K562 (cell line): ENCODE results near the gene RALB. TPM values are rescaled to one million over a fixed set of nuclear protein-coding genes. Genes with fewer than 3 reads are reported as not detected.

Source experiments
- BDP1 ChIP-seq: IDR thresholded peaks from 3 replicates; pipeline ENCODE4 v1.6.1; 2011; ENCODE audit not compliant: insufficient read length, insufficient read depth
- FOXJ3 ChIP-seq: sonication (generic); formaldehyde crosslinking; IDR thresholded peaks from 2 replicates; pipeline ENCODE4 v1.4.0; 2020; ENCODE audit warnings: mild to moderate bottlenecking, missing genetic modification reagents
- HMGN3 ChIP-seq: IDR thresholded peaks from 2 replicates; pipeline ENCODE4 v1.6.1; 2011; ENCODE audit warnings: borderline replicate concordance, low read depth, mild to moderate bottlenecking, mixed read lengths, low read length; ENCODE audit not compliant: insufficient read length; ENCODE audit errors: extremely low read depth
- HMGXB4 ChIP-seq: sonication (generic); formaldehyde crosslinking; IDR thresholded peaks from 2 replicates; pipeline ENCODE4 v1.8.1; 2023; ENCODE audit warnings: mild to moderate bottlenecking, missing genetic modification reagents
- NCOA1 ChIP-seq: fragments of 450-650 bp; IDR thresholded peaks from 2 replicates; pipeline ENCODE4 v1.6.1; 2016; ENCODE audit warnings: low read depth
- NUFIP1 ChIP-seq: fragments of 450-650 bp; IDR thresholded peaks from 2 replicates; pipeline ENCODE4 v1.6.1; 2018; ENCODE audit not compliant: partially characterized antibody
- SMAD4 ChIP-seq: fragments of 250-450 bp; sonication (Bioruptor Pico); conservative IDR thresholded peaks from 2 replicates; pipeline ENCODE4 v1.8.0; 2021; ENCODE audit warnings: inconsistent platforms, mild to moderate bottlenecking, moderate library complexity
- SMARCE1 ChIP-seq: fragments of 450-650 bp; IDR thresholded peaks from 2 replicates; pipeline ENCODE4 v1.7.1; 2016; ENCODE audit warnings: mild to moderate bottlenecking
- TCF7 ChIP-seq: sonication (generic); IDR thresholded peaks from 2 replicates; pipeline ENCODE4 v1.6.1; 2016; ENCODE audit warnings: antibody characterized with exemption, borderline replicate concordance
- XRCC5 ChIP-seq: fragments of 200-400 bp; formaldehyde crosslinking; IDR thresholded peaks from 2 replicates; pipeline ENCODE4 v1.6.1; 2017; ENCODE audit warnings: low read depth, mild to moderate bottlenecking, low read length
- ZNF165 ChIP-seq: fragments of 250-450 bp; sonication (Bioruptor Pico); IDR thresholded peaks from 2 replicates; pipeline ENCODE4 v1.4.0; 2020; ENCODE audit warnings: borderline replicate concordance
- ZNF785 ChIP-seq: fragments of 250-450 bp; sonication (Bioruptor Pico); IDR thresholded peaks from 2 replicates; pipeline ENCODE4 v1.4.0; 2020; ENCODE audit warnings: mild to moderate bottlenecking
- polyA plus RNA-seq, 8 experiments: library from polyadenylated mRNA; depleted of rRNA in 4 of 8; stranded (reverse) in 5 of 8; unstranded in 3 of 8; fragments of >200 nt; fragmentation: Nextera tagmentation in 2 of 8; fragmentation: Illumina TruSeq in 1 of 8; extraction: Ambion mirVana in 2 of 8; extraction: Trizol in 1 of 8; gene quantifications; 2 replicates each; pipeline versions ENCODE4 v1.2.1 to v1.2.3, GENCODE V29; 2011 to 2014; ENCODE audit warnings: inconsistent platforms in 1 of 8, missing spikeins in 1 of 8
- total RNA-seq, 7 experiments: library from RNA; depleted of rRNA in 6 of 7; stranded (reverse); fragments of >200 nt in 6 of 7; fragmentation: Illumina TruSeq in 2 of 7; extraction: Trizol in 2 of 7; gene quantifications; 2 replicates each; pipeline versions ENCODE4 v1.2.1 to v1.2.3, GENCODE V29; 2011 to 2021; ENCODE audit warnings: low replicate concordance in 1 of 7
- TF ChIP-seq, protein P1 (sequence below): fragments of 450-650 bp; IDR thresholded peaks from 2 replicates; pipeline ENCODE4 v1.6.1; 2016; ENCODE audit warnings: missing biosample characterization, missing genetic modification characterization
- TF ChIP-seq, protein P2 (sequence below): fragments of 450-650 bp; IDR thresholded peaks from 2 replicates; pipeline ENCODE4 v1.6.1; 2016; ENCODE audit warnings: mild to moderate bottlenecking, moderate library complexity

RALB gene
- total and polyA plus RNA-seq, 9 of the 15 experiments (the other 6 are each of a cell fraction or from before 2014, with no cell fraction given), result 14.8 to 65.6 (median 38.4) TPM

DNA sequence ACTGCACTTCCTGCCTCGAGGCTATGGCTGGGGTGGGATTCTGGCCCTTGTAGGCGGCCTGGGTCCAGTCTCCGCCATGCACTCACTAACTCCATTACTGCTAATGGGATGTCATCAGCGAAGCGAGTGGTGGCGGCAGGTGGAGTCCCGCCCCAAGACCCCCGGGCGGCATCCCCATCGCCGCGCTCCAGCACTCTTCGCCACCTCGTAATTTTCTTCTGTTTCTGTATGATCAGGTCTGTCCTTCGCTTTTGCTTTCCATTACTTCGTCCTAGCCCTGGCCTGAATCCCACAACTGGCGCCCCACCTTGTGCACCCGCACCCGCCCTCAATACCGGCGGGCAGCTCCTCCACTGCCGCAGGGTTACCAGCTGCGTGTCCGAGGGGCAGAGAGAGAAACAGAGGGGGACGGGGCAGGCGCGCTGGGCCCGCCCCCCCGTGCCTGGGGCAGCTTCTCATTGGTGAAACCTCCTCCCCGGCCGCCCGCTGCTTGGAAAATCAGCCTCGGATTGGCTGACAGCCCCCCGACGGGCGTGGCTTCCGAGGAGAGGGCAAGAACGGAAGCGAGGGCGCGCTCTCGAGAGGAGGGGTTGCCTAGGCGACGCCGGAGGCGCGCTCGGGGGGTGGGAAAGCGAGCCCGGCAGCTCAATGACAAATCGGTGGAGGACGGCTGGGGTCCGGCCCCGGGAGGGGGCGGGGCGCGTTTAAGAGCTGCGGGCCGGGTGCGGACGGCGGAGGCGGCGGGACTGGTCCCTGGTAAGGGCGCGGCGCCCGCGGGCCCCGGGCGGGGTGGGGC lies at the start of gene RALB (continued):
- TF ChIP-seq NCOA1 (no peak), HMGXB4 (CRISPR knock-in tag) (no peak), FOXJ3 (CRISPR knock-in tag) (no peak), ZNF165 (peak; percentile 78; the same call in 1 of the 2 replicates), BDP1 (no peak), TCF7 (no peak), SMARCE1 (no peak), SMAD4 (no peak; the same call in 1 of the 2 replicates), XRCC5 (peak; percentile 22; the same call in 1 of the 2 replicates), HMGN3 (peak; percentile 77), NUFIP1 (no peak), ZNF785 (CRISPR knock-in tag) (no peak)
- TF ChIP-seq, protein P1, sequence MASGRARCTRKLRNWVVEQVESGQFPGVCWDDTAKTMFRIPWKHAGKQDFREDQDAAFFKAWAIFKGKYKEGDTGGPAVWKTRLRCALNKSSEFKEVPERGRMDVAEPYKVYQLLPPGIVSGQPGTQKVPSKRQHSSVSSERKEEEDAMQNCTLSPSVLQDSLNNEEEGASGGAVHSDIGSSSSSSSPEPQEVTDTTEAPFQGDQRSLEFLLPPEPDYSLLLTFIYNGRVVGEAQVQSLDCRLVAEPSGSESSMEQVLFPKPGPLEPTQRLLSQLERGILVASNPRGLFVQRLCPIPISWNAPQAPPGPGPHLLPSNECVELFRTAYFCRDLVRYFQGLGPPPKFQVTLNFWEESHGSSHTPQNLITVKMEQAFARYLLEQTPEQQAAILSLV (tag), result no peak
- TF ChIP-seq, protein P2, sequence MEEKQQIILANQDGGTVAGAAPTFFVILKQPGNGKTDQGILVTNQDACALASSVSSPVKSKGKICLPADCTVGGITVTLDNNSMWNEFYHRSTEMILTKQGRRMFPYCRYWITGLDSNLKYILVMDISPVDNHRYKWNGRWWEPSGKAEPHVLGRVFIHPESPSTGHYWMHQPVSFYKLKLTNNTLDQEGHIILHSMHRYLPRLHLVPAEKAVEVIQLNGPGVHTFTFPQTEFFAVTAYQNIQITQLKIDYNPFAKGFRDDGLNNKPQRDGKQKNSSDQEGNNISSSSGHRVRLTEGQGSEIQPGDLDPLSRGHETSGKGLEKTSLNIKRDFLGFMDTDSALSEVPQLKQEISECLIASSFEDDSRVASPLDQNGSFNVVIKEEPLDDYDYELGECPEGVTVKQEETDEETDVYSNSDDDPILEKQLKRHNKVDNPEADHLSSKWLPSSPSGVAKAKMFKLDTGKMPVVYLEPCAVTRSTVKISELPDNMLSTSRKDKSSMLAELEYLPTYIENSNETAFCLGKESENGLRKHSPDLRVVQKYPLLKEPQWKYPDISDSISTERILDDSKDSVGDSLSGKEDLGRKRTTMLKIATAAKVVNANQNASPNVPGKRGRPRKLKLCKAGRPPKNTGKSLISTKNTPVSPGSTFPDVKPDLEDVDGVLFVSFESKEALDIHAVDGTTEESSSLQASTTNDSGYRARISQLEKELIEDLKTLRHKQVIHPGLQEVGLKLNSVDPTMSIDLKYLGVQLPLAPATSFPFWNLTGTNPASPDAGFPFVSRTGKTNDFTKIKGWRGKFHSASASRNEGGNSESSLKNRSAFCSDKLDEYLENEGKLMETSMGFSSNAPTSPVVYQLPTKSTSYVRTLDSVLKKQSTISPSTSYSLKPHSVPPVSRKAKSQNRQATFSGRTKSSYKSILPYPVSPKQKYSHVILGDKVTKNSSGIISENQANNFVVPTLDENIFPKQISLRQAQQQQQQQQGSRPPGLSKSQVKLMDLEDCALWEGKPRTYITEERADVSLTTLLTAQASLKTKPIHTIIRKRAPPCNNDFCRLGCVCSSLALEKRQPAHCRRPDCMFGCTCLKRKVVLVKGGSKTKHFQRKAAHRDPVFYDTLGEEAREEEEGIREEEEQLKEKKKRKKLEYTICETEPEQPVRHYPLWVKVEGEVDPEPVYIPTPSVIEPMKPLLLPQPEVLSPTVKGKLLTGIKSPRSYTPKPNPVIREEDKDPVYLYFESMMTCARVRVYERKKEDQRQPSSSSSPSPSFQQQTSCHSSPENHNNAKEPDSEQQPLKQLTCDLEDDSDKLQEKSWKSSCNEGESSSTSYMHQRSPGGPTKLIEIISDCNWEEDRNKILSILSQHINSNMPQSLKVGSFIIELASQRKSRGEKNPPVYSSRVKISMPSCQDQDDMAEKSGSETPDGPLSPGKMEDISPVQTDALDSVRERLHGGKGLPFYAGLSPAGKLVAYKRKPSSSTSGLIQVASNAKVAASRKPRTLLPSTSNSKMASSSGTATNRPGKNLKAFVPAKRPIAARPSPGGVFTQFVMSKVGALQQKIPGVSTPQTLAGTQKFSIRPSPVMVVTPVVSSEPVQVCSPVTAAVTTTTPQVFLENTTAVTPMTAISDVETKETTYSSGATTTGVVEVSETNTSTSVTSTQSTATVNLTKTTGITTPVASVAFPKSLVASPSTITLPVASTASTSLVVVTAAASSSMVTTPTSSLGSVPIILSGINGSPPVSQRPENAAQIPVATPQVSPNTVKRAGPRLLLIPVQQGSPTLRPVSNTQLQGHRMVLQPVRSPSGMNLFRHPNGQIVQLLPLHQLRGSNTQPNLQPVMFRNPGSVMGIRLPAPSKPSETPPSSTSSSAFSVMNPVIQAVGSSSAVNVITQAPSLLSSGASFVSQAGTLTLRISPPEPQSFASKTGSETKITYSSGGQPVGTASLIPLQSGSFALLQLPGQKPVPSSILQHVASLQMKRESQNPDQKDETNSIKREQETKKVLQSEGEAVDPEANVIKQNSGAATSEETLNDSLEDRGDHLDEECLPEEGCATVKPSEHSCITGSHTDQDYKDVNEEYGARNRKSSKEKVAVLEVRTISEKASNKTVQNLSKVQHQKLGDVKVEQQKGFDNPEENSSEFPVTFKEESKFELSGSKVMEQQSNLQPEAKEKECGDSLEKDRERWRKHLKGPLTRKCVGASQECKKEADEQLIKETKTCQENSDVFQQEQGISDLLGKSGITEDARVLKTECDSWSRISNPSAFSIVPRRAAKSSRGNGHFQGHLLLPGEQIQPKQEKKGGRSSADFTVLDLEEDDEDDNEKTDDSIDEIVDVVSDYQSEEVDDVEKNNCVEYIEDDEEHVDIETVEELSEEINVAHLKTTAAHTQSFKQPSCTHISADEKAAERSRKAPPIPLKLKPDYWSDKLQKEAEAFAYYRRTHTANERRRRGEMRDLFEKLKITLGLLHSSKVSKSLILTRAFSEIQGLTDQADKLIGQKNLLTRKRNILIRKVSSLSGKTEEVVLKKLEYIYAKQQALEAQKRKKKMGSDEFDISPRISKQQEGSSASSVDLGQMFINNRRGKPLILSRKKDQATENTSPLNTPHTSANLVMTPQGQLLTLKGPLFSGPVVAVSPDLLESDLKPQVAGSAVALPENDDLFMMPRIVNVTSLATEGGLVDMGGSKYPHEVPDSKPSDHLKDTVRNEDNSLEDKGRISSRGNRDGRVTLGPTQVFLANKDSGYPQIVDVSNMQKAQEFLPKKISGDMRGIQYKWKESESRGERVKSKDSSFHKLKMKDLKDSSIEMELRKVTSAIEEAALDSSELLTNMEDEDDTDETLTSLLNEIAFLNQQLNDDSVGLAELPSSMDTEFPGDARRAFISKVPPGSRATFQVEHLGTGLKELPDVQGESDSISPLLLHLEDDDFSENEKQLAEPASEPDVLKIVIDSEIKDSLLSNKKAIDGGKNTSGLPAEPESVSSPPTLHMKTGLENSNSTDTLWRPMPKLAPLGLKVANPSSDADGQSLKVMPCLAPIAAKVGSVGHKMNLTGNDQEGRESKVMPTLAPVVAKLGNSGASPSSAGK, result no peak
